ENCODE data around the gene CALHM5. TPM values are rescaled to one million over a fixed set of nuclear protein-coding genes. Genes with fewer than 3 reads are reported as not detected.

The CALHM5 gene
- total and polyA plus RNA-seq, 2 donors from 2014 or later, result 1.3 to 2.1 TPM

DNA sequence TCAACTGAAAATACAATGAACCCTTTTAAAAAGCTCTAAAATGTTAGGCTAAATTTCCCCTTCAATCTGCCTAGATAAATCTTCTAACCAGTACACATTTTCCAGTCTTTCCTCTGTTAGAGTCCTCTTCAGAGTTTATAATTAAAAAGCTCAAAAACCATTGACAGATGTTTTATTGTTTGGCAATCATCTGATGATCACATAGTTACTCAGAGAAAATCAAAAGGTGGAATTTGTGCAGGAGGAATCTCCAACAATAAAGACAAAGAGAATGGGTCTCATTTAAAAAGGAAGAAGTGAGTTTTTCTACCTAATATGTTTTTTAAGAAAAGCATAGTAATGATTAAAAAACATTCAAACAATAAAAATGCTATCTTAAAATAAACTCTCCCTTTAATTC lies 31.0 kb downstream of the CALHM5 start:
- Histone ChIP-seq H3K9ac (ENCODE audit: low read length in 3 of 3) (no peak overlapping the region), H3K9me3 (ENCODE audit: control insufficient read depth in 2 of 3, insufficient read depth in 1 of 3, low read length in 3 of 3) (no peaks in the 10 kb centered on the region), H3K4me3 (ENCODE audit: low read length in 3 of 3) (no peak overlapping the region), H3K27ac (ENCODE audit: low read depth in 2 of 2, low read length in 2 of 2) (no peak overlapping the region), H3K27me3 (ENCODE audit: control insufficient read depth, insufficient read depth, low read length) (no peaks in the 10 kb centered on the region), H3K36me3 (ENCODE audit: control insufficient read depth in 2 of 3, insufficient read depth in 3 of 3, low read length in 3 of 3) (no peaks in the 10 kb centered on the region), H3K4me1 (ENCODE audit: control insufficient read depth in 2 of 3, insufficient read depth in 2 of 3, low read depth in 1 of 3, low read length in 3 of 3) (no peaks in the 10 kb centered on the region)
- DNase-seq (no peak), FAIRE-seq (no peak)
- TF ChIP-seq, protein P1, sequence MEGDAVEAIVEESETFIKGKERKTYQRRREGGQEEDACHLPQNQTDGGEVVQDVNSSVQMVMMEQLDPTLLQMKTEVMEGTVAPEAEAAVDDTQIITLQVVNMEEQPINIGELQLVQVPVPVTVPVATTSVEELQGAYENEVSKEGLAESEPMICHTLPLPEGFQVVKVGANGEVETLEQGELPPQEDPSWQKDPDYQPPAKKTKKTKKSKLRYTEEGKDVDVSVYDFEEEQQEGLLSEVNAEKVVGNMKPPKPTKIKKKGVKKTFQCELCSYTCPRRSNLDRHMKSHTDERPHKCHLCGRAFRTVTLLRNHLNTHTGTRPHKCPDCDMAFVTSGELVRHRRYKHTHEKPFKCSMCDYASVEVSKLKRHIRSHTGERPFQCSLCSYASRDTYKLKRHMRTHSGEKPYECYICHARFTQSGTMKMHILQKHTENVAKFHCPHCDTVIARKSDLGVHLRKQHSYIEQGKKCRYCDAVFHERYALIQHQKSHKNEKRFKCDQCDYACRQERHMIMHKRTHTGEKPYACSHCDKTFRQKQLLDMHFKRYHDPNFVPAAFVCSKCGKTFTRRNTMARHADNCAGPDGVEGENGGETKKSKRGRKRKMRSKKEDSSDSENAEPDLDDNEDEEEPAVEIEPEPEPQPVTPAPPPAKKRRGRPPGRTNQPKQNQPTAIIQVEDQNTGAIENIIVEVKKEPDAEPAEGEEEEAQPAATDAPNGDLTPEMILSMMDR (IDR thresholded peaks at IDR 0.05; ENCODE audit: borderline replicate concordance, extremely low read depth, insufficient read depth), result no peak
- intact Hi-C loops (cut with DNase I), result no loop called here

DNA sequence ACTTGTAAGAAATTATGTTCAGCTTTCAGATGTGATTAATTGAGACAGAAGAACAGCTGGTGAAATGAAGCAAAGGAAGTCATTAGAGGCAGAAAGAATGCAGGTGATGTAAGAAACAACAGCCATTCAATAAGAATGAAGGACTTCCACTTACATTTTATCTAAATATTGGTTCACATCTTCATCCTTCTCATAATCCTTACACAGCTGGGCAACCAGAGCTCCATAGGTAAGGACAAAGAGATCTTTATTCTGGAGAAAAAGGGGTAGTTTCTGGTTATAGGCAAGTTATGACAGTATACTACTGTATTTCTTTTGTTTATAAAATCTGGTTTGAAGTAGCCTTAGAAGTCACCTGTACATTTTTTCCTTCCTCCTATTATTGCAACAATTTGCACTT lies 31.7 kb downstream of the CALHM5 start:
- Histone ChIP-seq H3K4me1 (ENCODE audit: control insufficient read depth in 2 of 3, insufficient read depth in 2 of 3, low read depth in 1 of 3, low read length in 3 of 3) (no peaks in the 10 kb centered on the region), H3K27ac (ENCODE audit: low read depth in 2 of 2, low read length in 2 of 2) (no peak overlapping the region), H3K4me3 (ENCODE audit: low read length in 3 of 3) (no peak overlapping the region), H3K9ac (ENCODE audit: low read length in 3 of 3) (no peak overlapping the region), H3K27me3 (ENCODE audit: control insufficient read depth, insufficient read depth, low read length) (no peaks in the 10 kb centered on the region), H3K36me3 (ENCODE audit: control insufficient read depth in 2 of 3, insufficient read depth in 3 of 3, low read length in 3 of 3) (no peaks in the 10 kb centered on the region), H3K9me3 (ENCODE audit: control insufficient read depth in 2 of 3, insufficient read depth in 1 of 3, low read length in 3 of 3) (no peaks in the 10 kb centered on the region)
- DNase-seq, result no peak
- FAIRE-seq, result no peak
- intact Hi-C loops (cut with DNase I), result no loop called here
- TF ChIP-seq, protein P1 (IDR thresholded peaks at IDR 0.05; ENCODE audit: borderline replicate concordance, extremely low read depth, insufficient read depth), result no peak

DNA sequence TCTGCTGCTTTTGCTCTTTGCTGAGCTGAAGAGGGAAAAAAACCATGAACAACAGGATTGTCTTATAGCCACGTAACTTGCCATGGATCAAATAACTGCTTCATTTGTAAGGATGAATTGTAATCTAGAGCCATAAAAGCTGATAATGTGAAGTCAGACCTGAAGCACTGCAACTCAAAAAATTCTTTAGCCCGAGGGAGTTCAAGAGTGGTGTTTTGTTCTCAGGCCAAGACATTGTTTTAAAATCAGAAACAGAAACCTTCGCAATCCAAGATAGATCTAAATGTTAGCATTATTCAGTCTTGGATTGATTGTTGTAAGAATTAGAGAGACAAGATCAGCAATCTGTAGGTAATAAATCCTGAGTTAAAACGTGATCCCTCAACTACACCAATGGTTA lies 34.2 kb downstream of the CALHM5 start, which contains the start of gene TRAPPC3L:
TRAPPC3L (minus strand) TSS at position 34 of the 400 bp plus-strand sequence. CDS start 170 bp downstream, outside the sequence.
- TF ChIP-seq, protein P1 (IDR thresholded peaks at IDR 0.05; ENCODE audit: borderline replicate concordance, extremely low read depth, insufficient read depth), result no peak
- Histone ChIP-seq H3K4me1 (ENCODE audit: control insufficient read depth in 2 of 3, insufficient read depth in 2 of 3, low read depth in 1 of 3, low read length in 3 of 3) (no peaks in the 10 kb centered on the region), H3K27me3 (ENCODE audit: control insufficient read depth, insufficient read depth, low read length) (no peaks in the 10 kb centered on the region), H3K27ac (ENCODE audit: low read depth in 2 of 2, low read length in 2 of 2) (no peak within 1 kb of the TSS), H3K36me3 (ENCODE audit: control insufficient read depth in 2 of 3, insufficient read depth in 3 of 3, low read length in 3 of 3) (no peaks in the 10 kb centered on the region), H3K4me3 (ENCODE audit: low read length in 3 of 3) (no peak within 1 kb of the TSS), H3K9ac (ENCODE audit: low read length in 3 of 3) (no peak within 1 kb of the TSS), H3K9me3 (ENCODE audit: control insufficient read depth in 2 of 3, insufficient read depth in 1 of 3, low read length in 3 of 3) (no peaks in the 10 kb centered on the region)
- no peak for DNase-seq
- no peak for FAIRE-seq
- intact Hi-C loops (cut with DNase I), result no loop called here

DNA sequence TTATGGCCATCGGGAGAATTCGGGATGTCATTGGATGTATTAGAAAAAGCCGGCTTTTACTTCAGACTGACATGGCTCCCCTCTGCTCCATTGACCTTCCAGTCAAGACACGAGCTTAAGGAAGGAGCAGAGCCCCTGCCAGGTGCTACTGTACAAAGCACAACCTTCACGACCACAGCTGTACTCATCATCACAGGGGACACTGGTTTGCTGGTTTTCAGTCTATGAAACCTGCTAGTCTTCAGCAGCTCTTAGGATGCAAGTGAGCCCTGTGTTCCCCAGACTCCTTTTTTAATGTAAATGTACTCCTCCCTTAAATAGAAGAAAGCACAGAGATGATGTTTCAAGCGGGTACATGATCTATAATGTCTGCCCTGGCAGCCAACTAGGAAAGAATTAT lies 35.9 kb downstream of the CALHM5 start:
- Histone ChIP-seq H3K9me3 (ENCODE audit: control insufficient read depth in 2 of 3, insufficient read depth in 1 of 3, low read length in 3 of 3) (no peaks in the 10 kb centered on the region), H3K4me3 (ENCODE audit: low read length in 3 of 3) (no peak overlapping the region), H3K4me1 (ENCODE audit: control insufficient read depth in 2 of 3, insufficient read depth in 2 of 3, low read depth in 1 of 3, low read length in 3 of 3) (no peaks in the 10 kb centered on the region), H3K36me3 (ENCODE audit: control insufficient read depth in 2 of 3, insufficient read depth in 3 of 3, low read length in 3 of 3) (no peaks in the 10 kb centered on the region), H3K27ac (ENCODE audit: low read depth in 2 of 2, low read length in 2 of 2) (no peak overlapping the region), H3K27me3 (ENCODE audit: control insufficient read depth, insufficient read depth, low read length) (no peaks in the 10 kb centered on the region), H3K9ac (ENCODE audit: low read length in 3 of 3) (no peak overlapping the region)
- no peak for DNase-seq
- intact Hi-C loops (cut with DNase I), result no loop called here
- no peak for FAIRE-seq
- TF ChIP-seq, protein P1 (IDR thresholded peaks at IDR 0.05; ENCODE audit: borderline replicate concordance, extremely low read depth, insufficient read depth), result no peak
